K562 (cell line): ENCODE measurements around the gene EGFL7. TPM values are rescaled to one million over a fixed set of nuclear protein-coding genes. Genes with fewer than 3 reads are reported as not detected.

Experiments
- ATAC-seq: fragments of 200-7000 bp; cut with Tn5 transposase; 3 replicates; pipeline ENCODE4 v1.9.1; 2020; ENCODE audit warnings: moderate library complexity
- BruUV-seq: library from RNA; stranded (reverse); fragments of 400-500 nt; replicated peaks from 2 replicates; lab custom pipeline; 2021; lab: Mats Ljungman, UMichigan
- CTCF ChIA-PET: fragments of 300-600 bp; formaldehyde crosslinking; extraction: SDS; loops from one replicate; lab custom pipeline; 2021; ENCODE audit warnings: low intra/inter-chr PET ratio; lab: Yijun Ruan, JAX
- POLR2A ChIA-PET: fragments of 300-600, 350-650 bp; sonication (Branson Sonifier 250); formaldehyde crosslinking; extraction: SDS; loops from one replicate; lab custom pipeline; 2021; ENCODE audit warnings: antibody characterized with exemption, inconsistent platforms; lab: Yijun Ruan, JAX
- DNase-seq, 4 experiments: peaks; one replicate each; pipeline versions ENCODE4 v3.0.0 to v3.0.0-alpha.2; 2011 to 2018; ENCODE audit warnings: low spot score in 3 of 4, mixed read lengths in 3 of 4; ENCODE audit errors: extremely low read depth in 1 of 4
- FAIRE-seq: peaks from 2 replicates; lab custom pipeline; 2011; peaks lifted over from hg19 to GRCh38; lab: Jason Lieb, UNC
- H2AFZ ChIP-seq: 2 replicates; pipeline ENCODE4 v1.6.0; 2011; ENCODE audit warnings: low read depth, low read length, control low read depth, inconsistent platforms
- H3K27ac ChIP-seq: fragments of 200-600 bp; 3 replicates; pipeline ENCODE4 v1.8.0; 2011; ENCODE audit warnings: low read depth, mild to moderate bottlenecking, control low read depth, inconsistent platforms, low read length, moderate library complexity, mixed read lengths; ENCODE audit errors: extremely low read depth
- H3K27me3 ChIP-seq, 2 experiments: fragments of 300-600 bp in 1 of 2; 2 replicates in 1 of 2; 3 replicates in 1 of 2; pipeline versions ENCODE4 v1.6.0 to v1.8.0; 2011; ENCODE audit warnings: inconsistent platforms in 2 of 2, low read length in 2 of 2, mild to moderate bottlenecking in 1 of 2, mixed read lengths in 1 of 2, moderate library complexity in 1 of 2; ENCODE audit not compliant: control insufficient read depth in 2 of 2, insufficient read depth in 2 of 2
- H3K36me3 ChIP-seq: fragments of 300-600 bp; 3 replicates; pipeline ENCODE4 v1.8.0; 2011; ENCODE audit warnings: mild to moderate bottlenecking, low read length, inconsistent platforms; ENCODE audit not compliant: control insufficient read depth, insufficient read depth
- H3K4me1 ChIP-seq, 2 experiments: fragments of 200-600 bp in 1 of 2; replicated peaks in 1 of 2; 2 replicates in 1 of 2; 3 replicates in 1 of 2; pipeline versions ENCODE4 v1.5.1 to v1.8.0; 2011; ENCODE audit warnings: inconsistent platforms in 2 of 2, low read length in 2 of 2, mild to moderate bottlenecking in 1 of 2, mixed read lengths in 1 of 2, moderate library complexity in 1 of 2; ENCODE audit not compliant: control insufficient read depth in 2 of 2, insufficient read depth in 2 of 2
- H3K4me2 ChIP-seq: 2 replicates; pipeline ENCODE4 v1.6.1; 2011; ENCODE audit warnings: low read length, control low read depth, inconsistent platforms, mixed read lengths; ENCODE audit not compliant: insufficient read depth
- H3K4me3 ChIP-seq: fragments of 200-600 bp; sonication (generic), shearing (Covaris generic); 2 replicates; pipeline ENCODE4 v1.5.1; 2016; ENCODE audit warnings: control low read depth, inconsistent platforms
- H3K79me2 ChIP-seq: fragments of 200-600 bp; 3 replicates; pipeline ENCODE4 v1.8.0; 2011; ENCODE audit warnings: low read length, inconsistent platforms; ENCODE audit not compliant: control insufficient read depth, insufficient read depth
- H3K9ac ChIP-seq, 2 experiments: 2 replicates each; pipeline versions ENCODE4 v1.6.0 to v1.6.1; 2011; ENCODE audit warnings: low read depth in 2 of 2, low read length in 2 of 2, control low read depth in 1 of 2, inconsistent platforms in 1 of 2, mild to moderate bottlenecking in 1 of 2, mixed read lengths in 1 of 2; ENCODE audit not compliant: insufficient read depth in 1 of 2
- H3K9me1 ChIP-seq: one replicate; pipeline ENCODE4 v1.6.0; 2011; ENCODE audit warnings: inconsistent platforms, mild to moderate bottlenecking, low read length, moderate library complexity; ENCODE audit not compliant: control insufficient read depth, insufficient read depth
- H3K9me3 ChIP-seq: replicated peaks from 2 replicates; pipeline ENCODE4 v1.5.1; 2011; ENCODE audit warnings: low read depth, low read length, inconsistent platforms; ENCODE audit not compliant: control insufficient read depth, insufficient read depth
- H4K20me1 ChIP-seq: replicated peaks from 2 replicates; pipeline ENCODE4 v1.6.1; 2011; ENCODE audit warnings: low read length, inconsistent platforms, mixed read lengths; ENCODE audit not compliant: control insufficient read depth, insufficient read depth
- CBX3 ChIP-seq, 2 experiments: IDR thresholded peaks; 1 replicate in 1 of 2; 2 replicates in 1 of 2; pipeline ENCODE4 v1.6.1; 2012; ENCODE audit warnings: inconsistent platforms in 2 of 2, low read length in 2 of 2, borderline replicate concordance in 1 of 2, control low read depth in 1 of 2
- CBX5 ChIP-seq: IDR thresholded peaks from 2 replicates; pipeline ENCODE4 v1.6.1; 2014; ENCODE audit warnings: low read depth, borderline replicate concordance
- CREB3 ChIP-seq: fragments of 450-650 bp; conservative IDR thresholded peaks from 2 replicates; pipeline ENCODE4 v1.6.1; 2016; ENCODE audit warnings: missing genetic modification characterization, low read depth, mild to moderate bottlenecking, missing compliant biosample characterization, moderate library complexity
- CREB5 ChIP-seq: fragments of 250-450 bp; sonication (Bioruptor Pico); IDR thresholded peaks from 2 replicates; pipeline ENCODE4 v1.5.0; 2020; ENCODE audit warnings: mild to moderate bottlenecking
- KDM1A ChIP-seq, 2 experiments: fragments of 450-650 bp; IDR thresholded peaks; 2 replicates each; pipeline ENCODE4 v1.6.1; 2016; ENCODE audit warnings: mild to moderate bottlenecking in 2 of 2
- SOX6 ChIP-seq: fragments of 450-650 bp; IDR thresholded peaks from 2 replicates; pipeline ENCODE4 v1.6.1; 2014; ENCODE audit warnings: mild to moderate bottlenecking
- THAP12 ChIP-seq: fragments of 250-450 bp; sonication (Bioruptor Pico); IDR thresholded peaks from 2 replicates; pipeline ENCODE4 v1.9.0; 2021; ENCODE audit warnings: mild to moderate bottlenecking, inconsistent platforms
- ZFP36 ChIP-seq: fragments of 150-350 bp; IDR thresholded peaks from 2 replicates; pipeline ENCODE4 v1.6.1; 2018; ENCODE audit warnings: low read length, low read depth; ENCODE audit not compliant: partially characterized antibody
- ZMIZ1 ChIP-seq, 2 experiments: fragments of 150-350 bp in 1 of 2; IDR thresholded peaks; 2 replicates each; pipeline ENCODE4 v1.6.1; 2012 to 2016; ENCODE audit warnings: low read depth in 2 of 2, low read length in 2 of 2, mild to moderate bottlenecking in 1 of 2, moderate library complexity in 1 of 2
- ZNF232 ChIP-seq: sonication (generic); formaldehyde crosslinking; IDR thresholded peaks from 2 replicates; pipeline ENCODE4 v1.8.0; 2022; ENCODE audit warnings: mild to moderate bottlenecking, missing genetic modification reagents
- WGBS: fragments of 100-300 bp; shearing (Covaris generic); methylation state at CpG from one replicate; pipeline ENCODE4 v1.1.6; 2016; ENCODE audit warnings: low coverage, mixed read lengths; ENCODE audit not compliant: insufficient coverage; ENCODE audit errors: missing lambda C conversion rate; 5-methylcytosine and 5-hydroxymethylcytosine counted together
- in situ Hi-C: fragments of 300-500 bp; cut with MboI; formaldehyde crosslinking; loops from 4 replicates; pipeline ENCODE4 v1.15.0; 2018; ENCODE audit warnings: inconsistent platforms, mixed read lengths
- intact Hi-C: fragments of 100-400 bp; cut with micrococcal nuclease; formaldehyde crosslinking; loops from 2 replicates; pipeline ENCODE4 v1.14.2; 2022
- polyA plus RNA-seq, 8 experiments: library from polyadenylated mRNA; depleted of rRNA in 4 of 8; stranded (reverse) in 5 of 8; unstranded in 3 of 8; fragments of >200 nt; fragmentation: Nextera tagmentation in 2 of 8; fragmentation: Illumina TruSeq in 1 of 8; extraction: Ambion mirVana in 2 of 8; extraction: Trizol in 1 of 8; gene quantifications; 2 replicates each; pipeline versions ENCODE4 v1.2.1 to v1.2.3, GENCODE V29; 2011 to 2014; ENCODE audit warnings: inconsistent platforms in 1 of 8, missing spikeins in 1 of 8
- total RNA-seq, 7 experiments: library from RNA; depleted of rRNA in 6 of 7; stranded (reverse); fragments of >200 nt in 6 of 7; fragmentation: Illumina TruSeq in 2 of 7; extraction: Trizol in 2 of 7; gene quantifications; 2 replicates each; pipeline versions ENCODE4 v1.2.1 to v1.2.3, GENCODE V29; 2011 to 2021; ENCODE audit warnings: low replicate concordance in 1 of 7

EGFL7 gene
- total and polyA plus RNA-seq, 9 of the 15 experiments (the other 6 are each of a cell fraction or from before 2014, with no cell fraction given), result 1.5 to 286 (median 55.5) TPM

- in situ Hi-C loops, result no loop called here
- Histone ChIP-seq H3K9me1 (no peaks in the 10 kb centered on the region), H3K27ac (no peak overlapping the region), H3K4me2 (no peak overlapping the region), H4K20me1 (no peaks in the 10 kb centered on the region), H3K9me3 (no peaks in the 10 kb centered on the region), H3K79me2 (peaks cover 13% of the 10 kb centered on the region), H3K4me1 (peaks cover 25 to 96% of the 10 kb centered on the region in 2 experiments), H2AFZ (no peak overlapping the region; the same call in 1 of the 2 replicates), H3K9ac (0 out of 4 replicates have a peak overlapping the region, but pooled peaks of 1 of the 2 experiments have one; percentile 58), H3K36me3 (peaks cover 2% of the 10 kb centered on the region; the same call in 1 of the 3 replicates), H3K27me3 (no peaks in the 10 kb centered on the region), H3K4me3 (no peak overlapping the region)
- intact Hi-C loops, result no loop called here
- no peak for DNase-seq
- ATAC-seq, result no peak
- FAIRE-seq, result peak; percentile 37
- 61% methylated on average over 26 of the region's 31 CpGs for WGBS
- POLR2A ChIA-PET, result interaction anchor here (0.6 kb wide), 1 partner anchor 70 kb away, joined by 3 read pairs; no protein-coding TSS in a partner anchor
- no TSS peak for BruUV-seq
- CTCF ChIA-PET, result no interaction called here
- 0 out of 3 replicates have a peak, but pooled peaks of 1 of the 2 experiments have one; percentile 28 for TF ChIP-seq CBX3 (IDR thresholded peaks at IDR 0.05; ENCODE audit: borderline replicate concordance in 1 of 2, low read length in 2 of 2)
- TF ChIP-seq THAP12, result no peak
- no peak for TF ChIP-seq ZNF232 (CRISPR knock-in tag)
- no peak for TF ChIP-seq CREB5 (CRISPR knock-in tag)
- no peak for TF ChIP-seq CBX5
- no peak for TF ChIP-seq ZMIZ1 (IDR thresholded peaks at IDR 0.05; ENCODE audit: low read depth in 2 of 2, low read length in 2 of 2)
- 0 out of 4 replicates have a peak, but pooled peaks of 1 of the 2 experiments have one; percentile 10 for TF ChIP-seq KDM1A (IDR thresholded peaks at IDR 0.05)
- TF ChIP-seq ZFP36, result peak; percentile 95
- TF ChIP-seq CREB3 (tag), result no peak
- no peak for TF ChIP-seq SOX6
These were observed 4.5 kb upstream of the EGFL7 start for GRCh38 chr9:136657974-136658848.
